Measurements from ENCODE around the gene ZNF865. TPM values are rescaled to one million over a fixed set of nuclear protein-coding genes. Genes with fewer than 3 reads are reported as not detected.

Gene ZNF865
- total RNA-seq, 5 donors from 2014 or later (not counting 1 experiment from before 2014, with no cell fraction given) = 16.3 to 29.4 (median 27.3) TPM

GRCh38 chr19:55640043-55640576, 34.7 kb downstream of the ZNF865 start:
- H3K4me1 Mint-ChIP-seq = peaks cover 72 to 78% (median 73%) of the 10 kb centered on the region in 3 donors
- CTCF ChIA-PET = interaction anchor here in 1 of 2 donors (0.7 to 1.1 kb wide), 3 partner anchors 9 to 16 kb away, joined by 3 to 5 read pairs (median 5); partner anchors contain the start of genes U2AF2 and ZNF784

GRCh38 chr19:55640577-55641425, 35.4 kb downstream of the ZNF865 start, which contains the start of gene ZNF580:
TSS of gene ZNF580 (plus strand) at chr19:55641002. CDS start at chr19:55642509, 1,507 bp downstream.
- Histone ChIP-seq H3K36me3 (ENCODE audit: control insufficient read depth in 2 of 2, extremely low read depth in 1 of 2, insufficient read depth in 1 of 2, low read length in 1 of 2) (peaks cover 10 to 13% of the 10 kb centered on the region in 2 donors), H3K9me3 (no peaks in the 10 kb centered on the region), H3K4me3 (ENCODE audit: control insufficient read depth in 1 of 2, extremely low read depth in 1 of 2, low read length in 1 of 2) (peak within 1 kb of the TSS; percentile 66 to 79), H3K27ac (ENCODE audit: low read length) (peak within 1 kb of the TSS; percentile 67), H3K4me1 (ENCODE audit: control insufficient read depth in 1 of 2, extremely low read depth in 1 of 2, insufficient read depth in 2 of 2, low read length in 2 of 2) (peaks cover 29 to 79% of the 10 kb centered on the region in 2 experiments), H3K27me3 (replicated peaks in 1 of 2; ENCODE audit: control insufficient read depth in 2 of 2, extremely low read depth in 1 of 2, insufficient read depth in 2 of 2, low read length in 1 of 2) (no peaks in the 10 kb centered on the region)
- Mint-ChIP-seq H3K27me3 (peaks cover 0 to 2% of the 10 kb centered on the region in 2 donors), H3K9me3 (no peaks in the 10 kb centered on the region), H3K4me3 (peak within 1 kb of the TSS; percentile 79 to 88 (median 84)), H3K36me3 (peaks cover 18% of the 10 kb centered on the region), H3K27ac (peak within 1 kb of the TSS; percentile 90 to 93), H3K4me1 (peaks cover 65 to 77% (median 75%) of the 10 kb centered on the region in 3 donors)
- POLR2A ChIA-PET = interaction anchor here in 1 of 2 donors (0.6 kb wide), 1 partner anchor 1121 kb away, joined by 3 read pairs; no protein-coding TSS in a partner anchor
- WGBS (ENCODE audit: insufficient coverage) = 2% methylated on average over 72 of the region's 89 CpGs
- DNase-seq (peak in 13 of 35 experiments; percentile 16 to 70 (median 49)), ATAC-seq (replicated peaks in 1 of 4) (peak; percentile 18 to 39 (median 30))
- CTCF ChIA-PET = interaction anchor here in 1 of 2 donors (1.0 to 1.1 kb wide), 2 partner anchors 9 to 16 kb away, joined by 3 to 5 read pairs; partner anchors contain the start of gene ZNF784

More at GRCh38 chr19:55640043-55640576, 34.7 kb downstream of the ZNF865 start:
- peaks cover 0 to 2% of the 10 kb centered on the region in 2 donors for H3K27me3 Mint-ChIP-seq
- DNase-seq = peak in 34 of 35 experiments; percentile 54 to 90 (median 72)
- H3K9me3 Mint-ChIP-seq = no peaks in the 10 kb centered on the region
- POLR2A ChIA-PET = interaction anchor here in 1 of 2 donors (0.6 kb wide), 1 partner anchor 1121 kb away, joined by 3 read pairs; no protein-coding TSS in a partner anchor
- peaks cover 17% of the 10 kb centered on the region for H3K36me3 Mint-ChIP-seq
- Histone ChIP-seq H3K36me3 (ENCODE audit: control insufficient read depth in 2 of 2, extremely low read depth in 1 of 2, insufficient read depth in 1 of 2, low read length in 1 of 2) (peaks cover 6 to 9% of the 10 kb centered on the region in 2 donors), H3K27me3 (replicated peaks in 1 of 2; ENCODE audit: control insufficient read depth in 2 of 2, extremely low read depth in 1 of 2, insufficient read depth in 2 of 2, low read length in 1 of 2) (no peaks in the 10 kb centered on the region), H3K27ac (ENCODE audit: low read length) (peak overlapping the region; percentile 67), H3K4me1 (ENCODE audit: control insufficient read depth in 1 of 2, extremely low read depth in 1 of 2, insufficient read depth in 2 of 2, low read length in 2 of 2) (peaks cover 33 to 84% of the 10 kb centered on the region in 2 experiments), H3K9me3 (no peaks in the 10 kb centered on the region), H3K4me3 (ENCODE audit: control insufficient read depth in 1 of 2, extremely low read depth in 1 of 2, low read length in 1 of 2) (peak overlapping the region in 1 of 2 donors; percentile 33)
- H3K4me3 Mint-ChIP-seq = peak overlapping the region; percentile 66 to 88 (median 75)
- WGBS (ENCODE audit: insufficient coverage) = 22% methylated on average over 32 of the region's 38 CpGs
- peak; percentile 28 to 59 (median 36) for ATAC-seq (replicated peaks in 1 of 4)
- H3K27ac Mint-ChIP-seq = peak overlapping the region; percentile 84 to 87

DNA sequence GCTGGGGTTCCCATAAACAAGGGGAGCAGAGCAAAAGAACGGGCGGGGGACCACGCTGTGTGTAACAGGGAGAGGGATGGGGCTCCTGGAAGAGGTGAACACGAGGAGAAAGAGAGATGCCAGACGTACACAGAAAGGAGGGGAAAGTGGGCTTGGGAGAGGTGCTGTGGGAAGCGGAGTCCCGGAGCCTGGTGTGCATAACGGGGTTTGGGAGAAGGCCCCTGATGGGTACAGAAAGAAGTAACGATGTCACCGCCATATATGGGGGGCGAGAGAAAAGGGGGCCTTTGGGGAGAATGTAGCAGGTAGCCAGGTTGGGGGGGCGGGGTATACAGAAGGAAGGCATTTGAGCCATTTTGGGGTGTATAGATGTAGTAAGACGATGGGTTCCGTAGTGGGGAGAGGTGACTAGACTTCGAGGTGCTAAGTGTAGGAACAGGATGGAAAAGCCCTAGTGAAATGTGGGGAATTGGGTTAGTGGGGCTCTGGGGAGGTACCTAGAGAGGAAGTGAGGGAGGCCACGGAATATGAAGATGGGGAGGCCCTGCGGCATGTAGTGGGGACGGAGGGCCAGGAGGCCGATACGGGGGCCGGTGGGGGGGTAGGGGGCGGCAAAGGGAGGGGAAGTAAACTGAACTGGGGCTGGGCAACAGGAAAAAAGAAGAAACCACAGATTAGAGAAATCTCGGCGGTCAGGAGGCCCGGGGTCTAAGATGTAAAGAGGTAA, 36.1 kb downstream of the ZNF865 start:
- H3K36me3 Mint-ChIP-seq = peaks cover 15% of the 10 kb centered on the region
- H3K9me3 Mint-ChIP-seq = no peaks in the 10 kb centered on the region
- DNase-seq (peak in 4 of 35 experiments; percentile 36 to 64 (median 40)), ATAC-seq (replicated peaks in 1 of 4) (peak; percentile 1 to 7 (median 4))
- peak overlapping the region; percentile 79 to 88 (median 84) for H3K4me3 Mint-ChIP-seq
- 0% methylated on average over 25 of the region's 25 CpGs for WGBS (ENCODE audit: insufficient coverage)
- peaks cover 57 to 69% (median 67%) of the 10 kb centered on the region in 3 donors for H3K4me1 Mint-ChIP-seq
- CTCF ChIA-PET = interaction anchor here in 1 of 2 donors (1.5 to 1.7 kb wide), 2 partner anchors 9 to 13 kb away, joined by 4 read pairs; partner anchors contain the start of gene U2AF2
- H3K27me3 Mint-ChIP-seq = peaks cover 0 to 2% of the 10 kb centered on the region in 2 donors
- H3K27ac ChIP-seq (ENCODE audit: low read length) = peak overlapping the region; percentile 63
- peaks cover 22 to 71% of the 10 kb centered on the region in 2 experiments for H3K4me1 ChIP-seq (ENCODE audit: control insufficient read depth in 1 of 2, extremely low read depth in 1 of 2, insufficient read depth in 2 of 2, low read length in 2 of 2)
- peaks cover 10 to 13% of the 10 kb centered on the region in 2 donors for H3K36me3 ChIP-seq (ENCODE audit: control insufficient read depth in 2 of 2, extremely low read depth in 1 of 2, insufficient read depth in 1 of 2, low read length in 1 of 2)
- POLR2A ChIA-PET = no interaction called here
- H3K27me3 ChIP-seq (replicated peaks in 1 of 2; ENCODE audit: control insufficient read depth in 2 of 2, extremely low read depth in 1 of 2, insufficient read depth in 2 of 2, low read length in 1 of 2) = no peaks in the 10 kb centered on the region
- H3K27ac Mint-ChIP-seq = peak overlapping the region; percentile 90 to 93
- H3K9me3 ChIP-seq = no peaks in the 10 kb centered on the region
- peak overlapping the region; percentile 66 to 79 for H3K4me3 ChIP-seq (ENCODE audit: control insufficient read depth in 1 of 2, extremely low read depth in 1 of 2, low read length in 1 of 2)

DNA sequence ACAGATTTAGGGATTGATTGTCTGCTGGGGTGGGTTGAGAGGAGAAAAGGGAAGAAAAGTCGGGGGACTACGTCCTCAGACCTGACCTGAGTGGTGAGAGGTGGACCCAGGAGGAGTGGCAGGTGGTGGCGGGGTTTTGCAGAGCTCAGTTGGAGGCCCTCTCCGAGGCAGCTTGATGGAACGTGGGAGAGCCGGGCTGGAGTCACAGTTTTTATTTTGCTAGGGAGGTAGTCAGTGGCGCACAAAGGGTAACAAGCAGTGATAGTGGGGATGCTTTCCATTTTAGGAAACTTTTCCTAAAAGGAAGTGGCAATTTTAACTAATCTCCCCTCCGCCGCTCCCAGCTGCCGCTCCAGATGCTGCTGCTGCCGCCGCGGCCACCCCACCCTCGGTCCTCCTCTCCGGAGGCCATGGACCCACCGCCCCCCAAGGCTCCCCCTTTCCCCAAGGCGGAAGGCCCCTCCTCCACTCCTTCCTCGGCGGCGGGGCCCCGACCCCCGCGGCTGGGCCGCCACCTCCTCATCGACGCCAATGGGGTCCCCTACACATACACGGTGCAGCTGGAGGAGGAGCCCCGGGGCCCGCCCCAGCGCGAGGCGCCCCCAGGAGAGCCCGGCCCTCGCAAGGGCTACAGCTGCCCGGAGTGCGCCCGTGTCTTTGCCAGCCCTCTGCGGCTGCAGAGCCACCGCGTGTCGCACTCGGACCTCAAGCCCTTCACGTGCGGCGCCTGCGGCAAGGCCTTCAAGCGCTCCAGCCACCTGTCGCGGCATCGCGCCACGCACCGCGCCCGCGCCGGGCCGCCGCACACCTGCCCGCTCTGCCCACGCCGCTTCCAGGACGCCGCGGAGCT, 36.9 kb downstream of the ZNF865 start:
- H3K4me3 ChIP-seq (ENCODE audit: control insufficient read depth in 1 of 2, extremely low read depth in 1 of 2, low read length in 1 of 2) = peak overlapping the region; percentile 66 to 79
- POLR2A ChIA-PET = no interaction called here
- peak overlapping the region; percentile 84 for H3K27ac ChIP-seq (ENCODE audit: low read length)
- CTCF ChIA-PET = interaction anchor here in 1 of 2 donors (1.5 to 1.7 kb wide), 2 partner anchors 9 to 12 kb away, joined by 4 read pairs; partner anchors contain the start of gene U2AF2
- Mint-ChIP-seq H3K4me3 (peak overlapping the region; percentile 83 to 90 (median 88)), H3K4me1 (peaks cover 52 to 67% (median 63%) of the 10 kb centered on the region in 3 donors), H3K9me3 (no peaks in the 10 kb centered on the region), H3K27ac (peak overlapping the region; percentile 96 to 98), H3K36me3 (peaks cover 15% of the 10 kb centered on the region), H3K27me3 (peaks cover 0 to 2% of the 10 kb centered on the region in 2 donors)
- H3K27me3 ChIP-seq (replicated peaks in 1 of 2; ENCODE audit: control insufficient read depth in 2 of 2, extremely low read depth in 1 of 2, insufficient read depth in 2 of 2, low read length in 1 of 2) = no peaks in the 10 kb centered on the region
- H3K9me3 ChIP-seq = no peaks in the 10 kb centered on the region
- DNase-seq (peak in 5 of 35 experiments; percentile 30 to 50 (median 39)), ATAC-seq (replicated peaks in 1 of 4) (peak; percentile 8 to 21 (median 18))
- peaks cover 24 to 71% of the 10 kb centered on the region in 2 experiments for H3K4me1 ChIP-seq (ENCODE audit: control insufficient read depth in 1 of 2, extremely low read depth in 1 of 2, insufficient read depth in 2 of 2, low read length in 2 of 2)
- WGBS (ENCODE audit: insufficient coverage) = under 1% methylated on average over 56 of the region's 65 CpGs
- peaks cover 10 to 13% of the 10 kb centered on the region in 2 donors for H3K36me3 ChIP-seq (ENCODE audit: control insufficient read depth in 2 of 2, extremely low read depth in 1 of 2, insufficient read depth in 1 of 2, low read length in 1 of 2)
